Liver (tissue), 9 donors: ENCODE measurements around the gene FOXK2. TPM values are rescaled to one million over a fixed set of nuclear protein-coding genes. Genes with fewer than 3 reads are reported as not detected.

Experiments used
- DNase-seq: peaks from one replicate; pipeline ENCODE4 v3.0.0-alpha.2; 2017; ENCODE audit warnings: low spot score
- H3K27ac ChIP-seq, 2 donors: one replicate each; pipeline ENCODE4 v1.7.0; 2013; ENCODE audit warnings: inconsistent platforms in 2 of 2, low read length in 2 of 2, control low read depth in 1 of 2, low read depth in 1 of 2, mild to moderate bottlenecking in 1 of 2
- H3K27me3 ChIP-seq, 4 donors: one replicate each; pipeline versions ENCODE4 v1.6.1 to v1.7.0; 2013; ENCODE audit warnings: low read length in 3 of 4, inconsistent platforms in 1 of 4, mild to moderate bottlenecking in 1 of 4, moderate library complexity in 1 of 4; ENCODE audit not compliant: control insufficient read depth in 4 of 4, insufficient read depth in 4 of 4
- H3K36me3 ChIP-seq, 4 donors: one replicate each; pipeline versions ENCODE4 v1.6.1 to v1.7.0; 2013; ENCODE audit warnings: low read length in 3 of 4, mild to moderate bottlenecking in 3 of 4, low read depth in 1 of 4, moderate library complexity in 1 of 4; ENCODE audit not compliant: control insufficient read depth in 4 of 4, insufficient read depth in 3 of 4
- H3K4me1 ChIP-seq, 4 donors: one replicate each; pipeline versions ENCODE4 v1.6.1 to v1.7.0; 2013; ENCODE audit warnings: low read length in 3 of 4, mild to moderate bottlenecking in 3 of 4, moderate library complexity in 1 of 4; ENCODE audit not compliant: control insufficient read depth in 4 of 4, insufficient read depth in 4 of 4
- H3K4me3 ChIP-seq, 3 donors: one replicate each; pipeline versions ENCODE4 v1.6.1 to v1.7.0; 2013; ENCODE audit warnings: low read length in 3 of 3, control low read depth in 1 of 3, low read depth in 1 of 3, mild to moderate bottlenecking in 1 of 3
- H3K9ac ChIP-seq, 2 donors: one replicate each; pipeline ENCODE4 v1.7.0; 2013; ENCODE audit warnings: low read length in 2 of 2, mild to moderate bottlenecking in 2 of 2, moderate library complexity in 2 of 2, control low read depth in 1 of 2, low read depth in 1 of 2
- H3K9me3 ChIP-seq, 4 donors: one replicate each; pipeline versions ENCODE4 v1.6.1 to v1.7.0; 2013; ENCODE audit warnings: low read length in 3 of 4; ENCODE audit not compliant: control insufficient read depth in 4 of 4
- EGR1 ChIP-seq, 2 donors: IDR thresholded peaks; 2 replicates each; pipeline ENCODE4 v1.6.1; 2016 to 2018; ENCODE audit warnings: antibody characterized with exemption in 2 of 2, low read depth in 2 of 2
- FOXA1 ChIP-seq: IDR thresholded peaks from 2 replicates; pipeline ENCODE4 v1.6.1; 2016; ENCODE audit warnings: antibody characterized with exemption
- FOXA2 ChIP-seq: IDR thresholded peaks from 2 replicates; pipeline ENCODE4 v1.6.1; 2016; ENCODE audit warnings: antibody characterized with exemption
- GABPA ChIP-seq, 2 donors: IDR thresholded peaks in 1 of 2; conservative IDR thresholded peaks in 1 of 2; 2 replicates each; pipeline ENCODE4 v1.6.1; 2016; ENCODE audit warnings: antibody characterized with exemption in 2 of 2, mild to moderate bottlenecking in 1 of 2, moderate library complexity in 1 of 2
- HNF4A ChIP-seq, 2 donors: conservative IDR thresholded peaks; 2 replicates each; pipeline ENCODE4 v1.6.1; 2016; ENCODE audit warnings: antibody characterized with exemption in 2 of 2, mild to moderate bottlenecking in 2 of 2
- HNF4G ChIP-seq: IDR thresholded peaks from 2 replicates; pipeline ENCODE4 v1.6.1; 2016; ENCODE audit warnings: antibody characterized with exemption
- JUND ChIP-seq, 2 donors: IDR thresholded peaks; 2 replicates each; pipeline ENCODE4 v1.6.1; 2016; ENCODE audit warnings: antibody characterized with exemption in 2 of 2
- NR2F2 ChIP-seq: IDR thresholded peaks from 2 replicates; pipeline ENCODE4 v1.6.1; 2016; ENCODE audit warnings: antibody characterized with exemption
- RAD21 ChIP-seq, 2 donors: IDR thresholded peaks; 2 replicates each; pipeline ENCODE4 v1.6.1; 2016; ENCODE audit warnings: antibody characterized with exemption in 2 of 2, mild to moderate bottlenecking in 2 of 2
- SP1 ChIP-seq: IDR thresholded peaks from 2 replicates; pipeline ENCODE4 v1.6.1; 2018; ENCODE audit warnings: antibody characterized with exemption, mild to moderate bottlenecking
- TAF1 ChIP-seq: conservative IDR thresholded peaks from 2 replicates; pipeline ENCODE4 v1.6.1; 2016; ENCODE audit warnings: antibody characterized with exemption, mild to moderate bottlenecking
- YY1 ChIP-seq: IDR thresholded peaks from 2 replicates; pipeline ENCODE4 v1.6.1; 2016; ENCODE audit warnings: antibody characterized with exemption, mild to moderate bottlenecking
- WGBS: extraction: QIAGEN DNeasy Blood & Tissue Kit; methylation state at CpG from one replicate; pipeline ENCODE4 v1.1.7; 2013; 5-methylcytosine and 5-hydroxymethylcytosine counted together
- polyA plus RNA-seq, 2 donors: library from polyadenylated mRNA; stranded (reverse) in 1 of 2; unstranded in 1 of 2; fragments of 200-250 nt in 1 of 2; fragments of >200 nt in 1 of 2; fragmentation: Nextera tagmentation in 1 of 2; extraction: Ambion mirVana in 1 of 2; gene quantifications; one replicate each; pipeline versions ENCODE4 v1.2.1 to v1.2.3, GENCODE V29; 2013 to 2015
- total RNA-seq, 2 donors: library from RNA; depleted of rRNA; stranded (reverse); fragments of >200 nt; gene quantifications; one replicate each; pipeline ENCODE4 v1.2.3, GENCODE V29; 2014
- TF ChIP-seq, protein P1 (sequence below): IDR thresholded peaks from 2 replicates; pipeline ENCODE4 v1.6.1; 2016; ENCODE audit warnings: antibody characterized with exemption
- TF ChIP-seq, protein P2 (sequence below): fragments of 150-350 bp; IDR thresholded peaks from 2 replicates; pipeline ENCODE4 v1.5.1; 2017; ENCODE audit warnings: improper control_type of control experiment, low read depth, low read length; ENCODE audit not compliant: missing input control
- TF ChIP-seq, protein P3 (sequence below): IDR thresholded peaks from 2 replicates; pipeline ENCODE4 v1.6.1; 2016; ENCODE audit warnings: antibody characterized with exemption, mild to moderate bottlenecking
- TF ChIP-seq, protein P4 (sequence below): IDR thresholded peaks from 2 replicates; pipeline ENCODE4 v1.6.1; 2016; ENCODE audit warnings: antibody characterized with exemption
- donor health status: healthy.
- donor health status: healthy.
- donor health status: healthy.
- donor health status: healthy.
- donor health status: healthy.

FOXK2 gene
- total and polyA plus RNA-seq, 4 donors: 3.1 to 16.2 (median 10.8) TPM

DNA sequence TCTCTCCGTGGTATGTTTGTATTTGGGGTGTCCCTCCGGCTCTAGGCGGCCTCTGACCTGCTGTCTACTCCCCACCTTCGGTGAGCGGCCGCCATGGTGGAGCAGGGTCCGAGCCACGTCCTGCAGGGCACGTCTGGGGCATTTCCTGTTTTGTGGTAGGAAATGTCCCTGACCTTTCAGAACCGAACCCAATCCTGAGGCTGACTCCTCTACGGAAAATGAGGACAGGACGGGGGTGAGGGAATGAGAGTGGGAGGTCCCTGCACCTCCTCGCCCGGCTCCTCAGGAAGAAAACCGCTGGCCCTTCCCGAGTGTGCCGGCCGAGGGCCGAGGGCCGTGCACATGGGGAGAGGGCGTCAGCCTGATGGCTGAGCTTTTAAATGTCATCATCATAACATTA is 83.0 kb downstream of the FOXK2 start (continued):
- TF ChIP-seq FOXA1: no peak

DNA sequence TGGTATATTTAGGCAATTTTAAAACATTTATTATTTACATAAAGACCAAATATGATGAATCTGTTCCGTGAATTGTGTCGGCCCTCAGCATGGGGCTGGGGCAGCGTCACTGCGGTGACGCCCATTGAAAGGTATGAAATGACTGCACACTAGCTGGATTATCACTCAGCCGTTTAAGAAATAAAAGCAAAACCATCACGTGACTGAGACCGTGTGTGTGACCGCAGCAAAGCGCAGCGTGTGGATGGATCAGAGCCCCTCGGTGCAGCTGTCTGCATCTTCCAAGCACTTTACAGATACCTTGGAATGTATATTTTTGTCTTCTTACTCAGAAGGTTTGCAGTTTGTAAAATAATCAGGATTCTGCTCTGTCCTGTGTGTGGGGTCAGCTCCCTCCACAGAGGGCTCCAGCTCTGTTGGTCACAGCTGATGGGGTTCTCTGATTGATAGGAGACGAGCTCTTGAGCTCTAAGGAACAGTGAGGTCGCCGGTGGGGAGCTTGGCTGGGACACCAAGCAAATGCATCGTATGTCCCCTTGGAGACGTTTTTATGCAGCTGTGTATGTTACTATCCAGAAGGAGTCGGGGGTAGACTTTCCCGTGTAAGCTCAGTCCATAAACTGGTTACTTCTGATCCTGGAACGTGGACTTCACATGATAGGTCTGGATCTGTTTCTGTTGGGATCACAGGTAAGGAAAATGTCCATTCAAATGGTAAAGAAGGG is 83.6 kb downstream of the FOXK2 start:
- no peaks in the 10 kb centered on the region for H3K9me3 ChIP-seq
- peaks cover 11 to 40% (median 24%) of the 10 kb centered on the region in 4 donors for H3K36me3 ChIP-seq
- H3K27me3 ChIP-seq: no peaks in the 10 kb centered on the region
- H3K9ac ChIP-seq: no peak overlapping the region
- DNase-seq: no peak
- H3K4me1 ChIP-seq: peaks cover 0 to 5% (median 0%) of the 10 kb centered on the region in 4 donors
- no peak overlapping the region for H3K4me3 ChIP-seq
- TF ChIP-seq SP1 (no peak), GABPA (IDR thresholded peaks at IDR 0.05 in 1 of 2, conservative IDR thresholded peaks at IDR 0.05 in 1 of 2) (no peak), JUND (IDR thresholded peaks at IDR 0.05) (no peak), FOXA2 (no peak), NR2F2 (no peak), YY1 (no peak), TAF1 (no peak), RAD21 (IDR thresholded peaks at IDR 0.05) (no peak), EGR1 (IDR thresholded peaks at IDR 0.05; ENCODE audit: low read depth in 2 of 2) (no peak), HNF4G (no peak), HNF4A (conservative IDR thresholded peaks at IDR 0.05) (no peak)
- TF ChIP-seq, protein P1, sequence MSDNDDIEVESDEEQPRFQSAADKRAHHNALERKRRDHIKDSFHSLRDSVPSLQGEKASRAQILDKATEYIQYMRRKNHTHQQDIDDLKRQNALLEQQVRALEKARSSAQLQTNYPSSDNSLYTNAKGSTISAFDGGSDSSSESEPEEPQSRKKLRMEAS: no peak
- TF ChIP-seq, protein P2, sequence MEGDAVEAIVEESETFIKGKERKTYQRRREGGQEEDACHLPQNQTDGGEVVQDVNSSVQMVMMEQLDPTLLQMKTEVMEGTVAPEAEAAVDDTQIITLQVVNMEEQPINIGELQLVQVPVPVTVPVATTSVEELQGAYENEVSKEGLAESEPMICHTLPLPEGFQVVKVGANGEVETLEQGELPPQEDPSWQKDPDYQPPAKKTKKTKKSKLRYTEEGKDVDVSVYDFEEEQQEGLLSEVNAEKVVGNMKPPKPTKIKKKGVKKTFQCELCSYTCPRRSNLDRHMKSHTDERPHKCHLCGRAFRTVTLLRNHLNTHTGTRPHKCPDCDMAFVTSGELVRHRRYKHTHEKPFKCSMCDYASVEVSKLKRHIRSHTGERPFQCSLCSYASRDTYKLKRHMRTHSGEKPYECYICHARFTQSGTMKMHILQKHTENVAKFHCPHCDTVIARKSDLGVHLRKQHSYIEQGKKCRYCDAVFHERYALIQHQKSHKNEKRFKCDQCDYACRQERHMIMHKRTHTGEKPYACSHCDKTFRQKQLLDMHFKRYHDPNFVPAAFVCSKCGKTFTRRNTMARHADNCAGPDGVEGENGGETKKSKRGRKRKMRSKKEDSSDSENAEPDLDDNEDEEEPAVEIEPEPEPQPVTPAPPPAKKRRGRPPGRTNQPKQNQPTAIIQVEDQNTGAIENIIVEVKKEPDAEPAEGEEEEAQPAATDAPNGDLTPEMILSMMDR: no peak
- TF ChIP-seq, protein P3, sequence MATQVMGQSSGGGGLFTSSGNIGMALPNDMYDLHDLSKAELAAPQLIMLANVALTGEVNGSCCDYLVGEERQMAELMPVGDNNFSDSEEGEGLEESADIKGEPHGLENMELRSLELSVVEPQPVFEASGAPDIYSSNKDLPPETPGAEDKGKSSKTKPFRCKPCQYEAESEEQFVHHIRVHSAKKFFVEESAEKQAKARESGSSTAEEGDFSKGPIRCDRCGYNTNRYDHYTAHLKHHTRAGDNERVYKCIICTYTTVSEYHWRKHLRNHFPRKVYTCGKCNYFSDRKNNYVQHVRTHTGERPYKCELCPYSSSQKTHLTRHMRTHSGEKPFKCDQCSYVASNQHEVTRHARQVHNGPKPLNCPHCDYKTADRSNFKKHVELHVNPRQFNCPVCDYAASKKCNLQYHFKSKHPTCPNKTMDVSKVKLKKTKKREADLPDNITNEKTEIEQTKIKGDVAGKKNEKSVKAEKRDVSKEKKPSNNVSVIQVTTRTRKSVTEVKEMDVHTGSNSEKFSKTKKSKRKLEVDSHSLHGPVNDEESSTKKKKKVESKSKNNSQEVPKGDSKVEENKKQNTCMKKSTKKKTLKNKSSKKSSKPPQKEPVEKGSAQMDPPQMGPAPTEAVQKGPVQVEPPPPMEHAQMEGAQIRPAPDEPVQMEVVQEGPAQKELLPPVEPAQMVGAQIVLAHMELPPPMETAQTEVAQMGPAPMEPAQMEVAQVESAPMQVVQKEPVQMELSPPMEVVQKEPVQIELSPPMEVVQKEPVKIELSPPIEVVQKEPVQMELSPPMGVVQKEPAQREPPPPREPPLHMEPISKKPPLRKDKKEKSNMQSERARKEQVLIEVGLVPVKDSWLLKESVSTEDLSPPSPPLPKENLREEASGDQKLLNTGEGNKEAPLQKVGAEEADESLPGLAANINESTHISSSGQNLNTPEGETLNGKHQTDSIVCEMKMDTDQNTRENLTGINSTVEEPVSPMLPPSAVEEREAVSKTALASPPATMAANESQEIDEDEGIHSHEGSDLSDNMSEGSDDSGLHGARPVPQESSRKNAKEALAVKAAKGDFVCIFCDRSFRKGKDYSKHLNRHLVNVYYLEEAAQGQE: no peak
- TF ChIP-seq, protein P4, sequence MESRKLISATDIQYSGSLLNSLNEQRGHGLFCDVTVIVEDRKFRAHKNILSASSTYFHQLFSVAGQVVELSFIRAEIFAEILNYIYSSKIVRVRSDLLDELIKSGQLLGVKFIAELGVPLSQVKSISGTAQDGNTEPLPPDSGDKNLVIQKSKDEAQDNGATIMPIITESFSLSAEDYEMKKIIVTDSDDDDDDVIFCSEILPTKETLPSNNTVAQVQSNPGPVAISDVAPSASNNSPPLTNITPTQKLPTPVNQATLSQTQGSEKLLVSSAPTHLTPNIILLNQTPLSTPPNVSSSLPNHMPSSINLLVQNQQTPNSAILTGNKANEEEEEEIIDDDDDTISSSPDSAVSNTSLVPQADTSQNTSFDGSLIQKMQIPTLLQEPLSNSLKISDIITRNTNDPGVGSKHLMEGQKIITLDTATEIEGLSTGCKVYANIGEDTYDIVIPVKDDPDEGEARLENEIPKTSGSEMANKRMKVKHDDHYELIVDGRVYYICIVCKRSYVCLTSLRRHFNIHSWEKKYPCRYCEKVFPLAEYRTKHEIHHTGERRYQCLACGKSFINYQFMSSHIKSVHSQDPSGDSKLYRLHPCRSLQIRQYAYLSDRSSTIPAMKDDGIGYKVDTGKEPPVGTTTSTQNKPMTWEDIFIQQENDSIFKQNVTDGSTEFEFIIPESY: no peak
- WGBS: 91% methylated on average over 20 of the region's 20 CpGs
- no peak overlapping the region for H3K27ac ChIP-seq
